Measurements from ENCODE around the gene KCNK10. TPM values are rescaled to one million over a fixed set of nuclear protein-coding genes. Genes with fewer than 3 reads are reported as not detected.

KCNK10 gene
- polyA plus RNA-seq, 3 donors, result 0.05 TPM; not detected in 2

DNA sequence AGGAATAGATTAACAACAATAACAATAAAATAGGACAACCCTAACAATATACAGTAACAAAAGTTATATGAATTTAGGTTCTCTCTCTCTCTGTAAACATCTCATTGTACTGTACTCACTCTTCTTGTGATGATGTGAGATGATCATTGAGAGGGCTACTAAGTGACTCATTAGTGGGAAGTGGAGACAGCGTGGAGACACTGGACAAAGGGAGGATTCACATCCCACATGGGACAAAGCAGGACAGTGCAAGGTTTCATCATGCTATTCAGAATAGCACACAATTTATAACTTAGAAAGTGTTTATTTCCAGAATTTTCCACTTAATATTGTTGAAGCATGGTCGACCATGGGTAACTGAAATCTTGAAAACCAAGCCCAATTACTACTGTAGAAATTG lies 36.4 kb upstream of the KCNK10 start:
- H3K9me3 Mint-ChIP-seq, result peaks cover 12 to 38% (median 30%) of the 10 kb centered on the region in 7 donors
- H3K4me1 ChIP-seq (ENCODE audit: control insufficient read depth in 1 of 2, insufficient read depth in 2 of 2, low read length in 2 of 2), result no peaks in the 10 kb centered on the region
- H3K9me3 ChIP-seq (replicated peaks in 1 of 2; ENCODE audit: control insufficient read depth in 1 of 2, insufficient read depth in 1 of 2, low read length in 2 of 2), result peaks cover 29 to 31% of the 10 kb centered on the region in 2 donors
- TF ChIP-seq, protein P1, sequence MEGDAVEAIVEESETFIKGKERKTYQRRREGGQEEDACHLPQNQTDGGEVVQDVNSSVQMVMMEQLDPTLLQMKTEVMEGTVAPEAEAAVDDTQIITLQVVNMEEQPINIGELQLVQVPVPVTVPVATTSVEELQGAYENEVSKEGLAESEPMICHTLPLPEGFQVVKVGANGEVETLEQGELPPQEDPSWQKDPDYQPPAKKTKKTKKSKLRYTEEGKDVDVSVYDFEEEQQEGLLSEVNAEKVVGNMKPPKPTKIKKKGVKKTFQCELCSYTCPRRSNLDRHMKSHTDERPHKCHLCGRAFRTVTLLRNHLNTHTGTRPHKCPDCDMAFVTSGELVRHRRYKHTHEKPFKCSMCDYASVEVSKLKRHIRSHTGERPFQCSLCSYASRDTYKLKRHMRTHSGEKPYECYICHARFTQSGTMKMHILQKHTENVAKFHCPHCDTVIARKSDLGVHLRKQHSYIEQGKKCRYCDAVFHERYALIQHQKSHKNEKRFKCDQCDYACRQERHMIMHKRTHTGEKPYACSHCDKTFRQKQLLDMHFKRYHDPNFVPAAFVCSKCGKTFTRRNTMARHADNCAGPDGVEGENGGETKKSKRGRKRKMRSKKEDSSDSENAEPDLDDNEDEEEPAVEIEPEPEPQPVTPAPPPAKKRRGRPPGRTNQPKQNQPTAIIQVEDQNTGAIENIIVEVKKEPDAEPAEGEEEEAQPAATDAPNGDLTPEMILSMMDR (IDR thresholded peaks at IDR 0.05), result no peak
- no peak overlapping the region for H3K9ac ChIP-seq (ENCODE audit: insufficient read depth, low read length, poor library complexity, severe bottlenecking)
- WGBS (ENCODE audit: insufficient coverage), result no CpG with 5 or more reads among the region's 2 CpGs
- no peaks in the 10 kb centered on the region for H3K4me1 Mint-ChIP-seq
- H3K36me3 Mint-ChIP-seq, result no peaks in the 10 kb centered on the region
- peaks cover 3 to 8% of the 10 kb centered on the region in 2 donors for H3K27me3 ChIP-seq (ENCODE audit: control insufficient read depth in 2 of 2, insufficient read depth in 2 of 2, low read length in 2 of 2)
- H3K27ac Mint-ChIP-seq, result no peak overlapping the region
- H3K4me3 ChIP-seq (replicated peaks in 1 of 3; ENCODE audit: low read depth in 2 of 3, low read length in 3 of 3), result no peak overlapping the region
- no peaks in the 10 kb centered on the region for H3K36me3 ChIP-seq (replicated peaks in 1 of 2; ENCODE audit: control insufficient read depth in 1 of 2, insufficient read depth in 2 of 2, low read length in 2 of 2)
- no peaks in the 10 kb centered on the region for H3K79me2 ChIP-seq (ENCODE audit: insufficient read depth, low read length)
- peaks cover 7 to 9% (median 8%) of the 10 kb centered on the region in 3 donors for H3K27me3 Mint-ChIP-seq (ENCODE audit: low read depth in 3 of 3)
- H2AFZ ChIP-seq (ENCODE audit: insufficient read depth, low read depth, low read length, poor library complexity, severe bottlenecking), result no peak overlapping the region
- H3K27ac ChIP-seq (ENCODE audit: low read depth in 1 of 2, low read length in 2 of 2), result no peak overlapping the region
- DNase-seq, result no peak
- intact Hi-C loops (cut with micrococcal nuclease), result no loop called here
- no peak overlapping the region for H3K4me3 Mint-ChIP-seq
- H4K20me1 ChIP-seq (ENCODE audit: insufficient read depth, low read length), result no peaks in the 10 kb centered on the region
- no peak overlapping the region for H3K4me2 ChIP-seq (replicated peaks; ENCODE audit: extremely low read depth, low read length, poor library complexity, severe bottlenecking)

DNA sequence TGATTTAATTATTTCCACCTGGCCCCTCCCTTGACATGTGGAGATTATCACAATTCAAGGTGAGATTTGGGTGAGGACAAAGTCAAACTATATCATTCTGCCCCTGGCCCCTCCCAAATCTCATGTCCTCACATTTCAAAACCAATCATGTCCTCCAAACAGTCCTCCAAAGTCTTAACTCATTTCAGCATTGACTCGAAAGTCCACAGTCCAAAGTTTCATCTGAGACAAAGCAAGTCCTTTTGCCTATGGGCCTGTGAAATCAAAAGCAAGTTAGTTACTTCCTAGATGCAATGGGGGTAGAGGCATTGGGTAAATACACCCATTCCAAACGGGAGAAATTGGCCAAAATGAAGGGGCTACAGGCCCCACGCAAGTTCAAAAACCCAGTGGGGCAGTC lies 31.3 kb upstream of the KCNK10 start:
- H3K27ac Mint-ChIP-seq, result no peak overlapping the region
- intact Hi-C loops (cut with micrococcal nuclease), result no loop called here
- Histone ChIP-seq H3K9me3 (replicated peaks in 1 of 2; ENCODE audit: control insufficient read depth in 1 of 2, insufficient read depth in 1 of 2, low read length in 2 of 2) (peaks cover 14 to 17% of the 10 kb centered on the region in 2 donors), H3K9ac (ENCODE audit: insufficient read depth, low read length, poor library complexity, severe bottlenecking) (no peak overlapping the region), H3K4me2 (replicated peaks; ENCODE audit: extremely low read depth, low read length, poor library complexity, severe bottlenecking) (no peak overlapping the region), H3K4me3 (replicated peaks in 1 of 3; ENCODE audit: low read depth in 2 of 3, low read length in 3 of 3) (no peak overlapping the region), H2AFZ (ENCODE audit: insufficient read depth, low read depth, low read length, poor library complexity, severe bottlenecking) (no peak overlapping the region), H3K79me2 (ENCODE audit: insufficient read depth, low read length) (no peaks in the 10 kb centered on the region), H3K27me3 (ENCODE audit: control insufficient read depth in 2 of 2, insufficient read depth in 2 of 2, low read length in 2 of 2) (no peaks in the 10 kb centered on the region), H4K20me1 (ENCODE audit: insufficient read depth, low read length) (no peaks in the 10 kb centered on the region), H3K4me1 (ENCODE audit: control insufficient read depth in 1 of 2, insufficient read depth in 2 of 2, low read length in 2 of 2) (no peaks in the 10 kb centered on the region), H3K27ac (ENCODE audit: low read depth in 1 of 2, low read length in 2 of 2) (no peak overlapping the region), H3K36me3 (replicated peaks in 1 of 2; ENCODE audit: control insufficient read depth in 1 of 2, insufficient read depth in 2 of 2, low read length in 2 of 2) (no peaks in the 10 kb centered on the region)
- no peaks in the 10 kb centered on the region for H3K36me3 Mint-ChIP-seq
- peaks cover 3 to 7% (median 4%) of the 10 kb centered on the region in 3 donors for H3K27me3 Mint-ChIP-seq (ENCODE audit: low read depth in 3 of 3)
- H3K4me3 Mint-ChIP-seq, result no peak overlapping the region
- WGBS (ENCODE audit: insufficient coverage), result 100% methylated on average over 2 of the region's 3 CpGs
- TF ChIP-seq, protein P1 (IDR thresholded peaks at IDR 0.05), result no peak
- H3K9me3 Mint-ChIP-seq, result peaks cover 7 to 23% (median 18%) of the 10 kb centered on the region in 7 donors
- DNase-seq, result no peak
- no peaks in the 10 kb centered on the region for H3K4me1 Mint-ChIP-seq

All from CD14-positive monocyte (primary cell).